HG03571 (cell line): ENCODE data around the gene WWC1.
"Not testable (repeated sequence)": the region's sequence is repeated elsewhere in the genome, so short reads cannot be mapped to it uniquely, and the experiment has no call there.

Experiments
- ATAC-seq: cut with Tn5 transposase; IDR thresholded peaks from one replicate; pipeline ENCODE4 v1.9.1; 2021; ENCODE audit not compliant: unreplicated experiment

The WWC1 gene

DNA sequence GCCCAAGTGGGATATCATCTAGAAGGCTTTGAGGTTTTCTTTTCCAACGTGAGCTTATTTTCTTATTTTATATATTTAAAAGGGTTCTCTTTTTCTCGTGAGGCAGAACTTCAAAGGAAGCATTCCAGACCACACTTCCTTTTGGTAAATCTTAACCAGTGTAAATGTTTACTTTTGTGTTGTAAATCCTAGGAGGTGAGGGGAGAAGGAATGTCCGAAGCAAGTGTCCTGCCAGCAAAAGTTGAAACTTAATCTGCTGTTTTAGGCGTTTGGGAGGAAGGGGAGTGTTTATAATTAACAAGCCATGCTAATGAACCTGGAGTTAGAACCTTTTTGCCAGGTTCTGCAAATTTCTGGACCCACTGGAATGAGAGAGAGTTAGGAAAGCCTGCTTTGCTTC is 37.9 kb downstream of the WWC1 start:
- ATAC-seq = no peak

DNA sequence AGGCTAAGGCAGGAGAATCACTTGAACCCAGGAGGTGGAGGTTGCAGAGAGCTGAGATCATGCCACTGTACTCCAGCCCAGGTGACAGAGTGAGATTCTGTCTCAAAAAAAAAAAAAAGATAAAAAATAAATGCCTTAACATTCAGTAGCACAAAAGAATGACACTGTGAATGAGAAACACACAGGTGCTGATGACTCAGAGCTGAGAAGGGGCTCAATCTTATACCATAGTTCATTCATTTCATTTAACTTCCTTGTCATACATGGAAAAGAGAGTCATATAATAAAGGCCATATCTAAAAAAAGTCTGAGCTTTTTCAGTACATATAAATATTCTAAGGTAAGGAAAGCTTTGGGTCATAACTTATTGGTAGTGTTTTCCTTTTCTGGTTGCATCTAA is 40.6 kb downstream of the WWC1 start:
- no peak for ATAC-seq

GRCh38 chr5:168334280-168334679 is 42.8 kb downstream of the WWC1 start:
- no peak for ATAC-seq

DNA sequence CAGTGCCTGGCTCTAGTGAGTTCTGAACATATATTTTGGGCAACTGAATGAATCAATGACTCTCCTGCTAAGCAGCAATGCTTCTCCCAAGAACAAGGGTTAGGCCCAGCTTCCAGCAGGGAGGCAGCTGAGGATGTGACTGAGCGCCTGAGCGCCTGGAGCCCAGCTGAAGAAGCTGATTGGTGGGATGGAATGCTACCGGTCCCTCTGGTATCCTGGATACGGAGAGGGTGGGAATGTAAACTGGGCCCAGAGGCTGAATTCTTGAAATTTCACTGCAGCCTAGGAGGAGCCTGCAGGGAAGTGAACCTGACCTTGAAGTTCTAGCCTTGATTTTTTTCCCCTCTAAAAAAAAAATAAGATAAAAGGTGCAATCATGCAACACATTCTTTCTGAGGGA is 43.2 kb downstream of the WWC1 start:
- ATAC-seq = no peak

GRCh38 chr5:168337361-168337760 is 45.9 kb downstream of the WWC1 start:
- ATAC-seq = no peak

GRCh38 chr5:168339109-168339771 is 47.8 kb downstream of the WWC1 start:
- no peak for ATAC-seq

DNA sequence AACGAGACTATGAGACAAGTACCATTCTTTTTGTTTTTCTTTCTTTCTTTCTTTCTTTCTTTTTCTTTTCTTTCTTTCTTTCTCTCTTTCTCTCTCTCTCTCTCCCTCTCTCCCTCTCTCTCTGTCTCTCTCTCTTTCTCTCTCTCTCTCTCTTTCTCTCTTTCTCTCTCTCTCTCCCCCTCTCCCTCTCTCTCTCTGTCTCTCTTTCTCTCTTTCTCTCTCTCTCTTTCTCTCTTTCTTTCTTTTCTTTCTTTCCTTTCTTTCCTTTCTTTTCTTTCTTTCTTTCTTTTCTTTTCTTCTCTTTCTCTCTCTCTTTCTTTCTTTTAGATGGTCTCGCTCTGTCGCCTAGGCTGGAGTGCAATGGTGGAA is 48.3 kb downstream of the WWC1 start:
- ATAC-seq = not testable (repeated sequence)

GRCh38 chr5:168340487-168340886 is 49.0 kb downstream of the WWC1 start:
- no peak for ATAC-seq

GRCh38 chr5:168341178-168341577 is 49.7 kb downstream of the WWC1 start:
- no peak for ATAC-seq

GRCh38 chr5:168342151-168342825 is 50.8 kb downstream of the WWC1 start:
- no peak for ATAC-seq

GRCh38 chr5:168342985-168343384 is 51.5 kb downstream of the WWC1 start:
- no peak for ATAC-seq

DNA sequence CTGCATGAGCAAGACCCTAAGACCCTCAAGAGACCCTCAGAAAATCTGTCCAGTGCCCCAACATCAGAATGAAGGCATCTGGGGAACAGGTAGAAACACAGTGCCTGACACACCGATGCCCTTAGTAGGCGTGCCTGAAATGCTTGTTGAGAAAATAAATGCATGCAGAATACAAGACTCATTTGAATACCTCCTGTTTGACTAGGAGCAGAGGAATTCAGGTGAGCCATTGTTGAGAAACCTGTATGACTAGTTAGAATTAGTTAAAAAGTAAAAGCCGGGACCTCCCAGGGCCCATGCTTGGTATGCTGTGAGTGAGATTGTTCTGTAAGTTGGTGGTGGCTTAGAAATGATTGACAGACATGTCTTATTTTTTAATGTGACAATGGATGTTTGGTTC is 55.0 kb downstream of the WWC1 start:
- no peak for ATAC-seq

- ATAC-seq = no peak
These were observed 56.1 kb downstream of the WWC1 start for GRCh38 chr5:168347368-168348083.

- ATAC-seq = no peak
These were observed 56.6 kb downstream of the WWC1 start for GRCh38 chr5:168348084-168348414.

GRCh38 chr5:168350315-168350714 is 58.9 kb downstream of the WWC1 start:
- no peak for ATAC-seq

- no peak for ATAC-seq
These were observed 61.9 kb downstream of the WWC1 start for GRCh38 chr5:168353216-168353957.

GRCh38 chr5:168354397-168354796 is 63.0 kb downstream of the WWC1 start:
- no peak for ATAC-seq

GRCh38 chr5:168356171-168356570 is 64.7 kb downstream of the WWC1 start:
- ATAC-seq = no peak

- ATAC-seq = no peak
These were observed 65.1 kb downstream of the WWC1 start for GRCh38 chr5:168356592-168356991.

DNA sequence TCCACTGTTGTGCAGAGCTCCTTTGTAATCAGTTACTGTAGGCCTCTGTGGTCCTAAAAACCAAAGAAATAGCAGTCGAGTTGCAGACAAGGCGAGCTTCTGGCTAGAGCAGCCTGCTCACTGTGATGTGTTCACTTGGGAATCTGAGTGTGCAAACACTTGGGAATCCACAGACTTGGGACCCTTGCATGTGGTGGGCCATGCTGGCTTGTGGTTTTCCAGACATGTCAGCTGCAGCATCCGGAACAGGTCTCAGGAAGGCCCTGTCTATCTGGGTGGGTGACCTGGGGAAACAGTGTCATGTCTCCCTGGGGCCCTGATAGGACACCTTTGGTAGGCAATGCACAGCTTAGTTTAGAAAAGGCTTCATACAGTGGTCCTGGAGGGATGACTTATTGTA is 66.4 kb downstream of the WWC1 start:
- ATAC-seq = no peak

DNA sequence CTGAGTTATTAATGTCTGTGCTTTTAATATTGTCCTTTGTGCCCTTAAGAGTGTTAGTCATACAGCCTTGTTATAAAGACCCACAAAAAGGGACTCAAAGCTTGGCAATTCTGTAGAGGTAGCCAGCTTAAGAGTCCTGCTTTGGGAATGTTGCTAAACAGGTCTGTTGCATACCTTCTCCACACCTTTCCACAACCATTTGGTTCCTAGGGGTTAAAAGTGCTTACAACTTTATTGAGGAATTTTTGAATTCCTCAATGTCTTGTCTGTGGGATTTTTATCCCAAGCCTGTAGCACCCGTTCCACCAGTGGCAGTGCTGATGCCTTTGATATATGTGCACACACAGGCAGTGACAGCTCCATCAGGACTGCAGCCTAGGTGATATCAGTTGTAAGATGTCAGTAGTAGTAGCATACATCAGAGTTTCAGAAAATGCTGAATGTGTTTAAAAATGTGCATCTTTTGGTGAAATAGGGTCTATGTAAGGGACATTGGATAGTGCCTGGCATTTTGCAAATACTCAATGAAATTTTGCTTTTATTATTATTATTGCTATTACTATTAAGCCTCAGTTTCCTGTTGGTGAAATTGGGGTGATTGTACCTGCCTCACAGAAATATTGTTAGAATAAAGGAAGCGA is 68.5 kb downstream of the WWC1 start:
- no peak for ATAC-seq
